ENCODE data around the gene THPO.

DNA sequence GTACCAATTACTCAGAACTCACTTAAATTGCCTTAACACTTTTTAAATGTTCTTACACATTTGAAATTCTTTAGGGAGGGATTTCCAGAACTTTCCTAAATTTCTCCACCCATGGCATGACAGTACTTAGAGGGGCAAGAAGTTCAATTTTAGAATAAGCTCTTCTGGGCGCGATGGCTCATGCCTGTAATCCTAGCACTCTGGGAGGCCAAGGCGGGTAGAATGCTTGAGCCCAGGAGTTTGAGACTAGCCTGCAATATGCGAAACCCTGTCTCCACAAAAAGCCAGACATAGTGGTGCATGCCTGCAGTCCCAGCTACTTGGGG is 30.0 kb downstream of the THPO start:
- TF ChIP-seq, protein P1, sequence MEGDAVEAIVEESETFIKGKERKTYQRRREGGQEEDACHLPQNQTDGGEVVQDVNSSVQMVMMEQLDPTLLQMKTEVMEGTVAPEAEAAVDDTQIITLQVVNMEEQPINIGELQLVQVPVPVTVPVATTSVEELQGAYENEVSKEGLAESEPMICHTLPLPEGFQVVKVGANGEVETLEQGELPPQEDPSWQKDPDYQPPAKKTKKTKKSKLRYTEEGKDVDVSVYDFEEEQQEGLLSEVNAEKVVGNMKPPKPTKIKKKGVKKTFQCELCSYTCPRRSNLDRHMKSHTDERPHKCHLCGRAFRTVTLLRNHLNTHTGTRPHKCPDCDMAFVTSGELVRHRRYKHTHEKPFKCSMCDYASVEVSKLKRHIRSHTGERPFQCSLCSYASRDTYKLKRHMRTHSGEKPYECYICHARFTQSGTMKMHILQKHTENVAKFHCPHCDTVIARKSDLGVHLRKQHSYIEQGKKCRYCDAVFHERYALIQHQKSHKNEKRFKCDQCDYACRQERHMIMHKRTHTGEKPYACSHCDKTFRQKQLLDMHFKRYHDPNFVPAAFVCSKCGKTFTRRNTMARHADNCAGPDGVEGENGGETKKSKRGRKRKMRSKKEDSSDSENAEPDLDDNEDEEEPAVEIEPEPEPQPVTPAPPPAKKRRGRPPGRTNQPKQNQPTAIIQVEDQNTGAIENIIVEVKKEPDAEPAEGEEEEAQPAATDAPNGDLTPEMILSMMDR (IDR thresholded peaks at IDR 0.05 in 8 of 11, conservative IDR thresholded peaks at IDR 0.05 in 3 of 11) = no peak
- no peak for TF ChIP-seq POLR2AphosphoS5 (IDR thresholded peaks at IDR 0.05)
- no peak for TF ChIP-seq POLR2A (IDR thresholded peaks at IDR 0.05)
